ENCODE results near the gene PNISR.

PNISR gene

DNA sequence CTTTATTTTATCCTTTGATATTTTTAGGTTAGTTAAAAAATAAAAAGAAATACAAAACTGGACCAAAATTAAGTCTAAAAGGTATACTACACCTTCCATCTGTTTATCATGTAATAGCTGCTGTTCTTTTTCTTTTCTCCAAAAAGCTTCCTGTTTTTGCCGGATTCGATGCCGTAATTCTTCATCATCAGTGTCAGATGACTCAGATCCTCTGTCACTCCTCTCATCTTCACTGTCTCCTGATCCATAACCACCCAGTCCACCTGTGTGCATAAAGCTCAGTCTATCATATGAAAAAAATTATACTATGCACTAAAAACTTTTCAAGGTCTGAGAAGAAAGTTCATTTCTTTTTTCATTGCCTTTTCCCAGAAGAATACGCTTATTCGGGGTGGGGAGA is 22.7 kb downstream of the PNISR start:
- DNase-seq (ENCODE audit: low read depth): no peak

DNA sequence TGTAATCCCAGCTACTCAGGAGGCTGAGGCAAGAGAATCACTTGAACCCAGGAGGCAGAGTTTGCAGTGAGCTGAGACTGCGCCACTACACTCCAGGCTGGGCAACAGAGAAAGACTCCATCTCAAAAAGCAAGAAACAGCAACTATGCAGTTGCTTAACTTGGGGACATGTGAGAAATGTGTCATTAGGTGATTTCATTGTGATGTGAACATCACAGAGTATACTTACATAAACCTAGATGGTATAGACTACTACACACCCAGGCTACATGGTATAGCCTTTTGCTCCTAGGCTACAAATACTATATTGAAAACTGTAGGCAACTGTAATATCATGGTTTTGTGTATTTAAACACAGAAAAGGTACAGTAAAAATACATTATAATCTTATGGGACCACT is 27.8 kb downstream of the PNISR start:
- DNase-seq (ENCODE audit: low read depth): no peak

DNA sequence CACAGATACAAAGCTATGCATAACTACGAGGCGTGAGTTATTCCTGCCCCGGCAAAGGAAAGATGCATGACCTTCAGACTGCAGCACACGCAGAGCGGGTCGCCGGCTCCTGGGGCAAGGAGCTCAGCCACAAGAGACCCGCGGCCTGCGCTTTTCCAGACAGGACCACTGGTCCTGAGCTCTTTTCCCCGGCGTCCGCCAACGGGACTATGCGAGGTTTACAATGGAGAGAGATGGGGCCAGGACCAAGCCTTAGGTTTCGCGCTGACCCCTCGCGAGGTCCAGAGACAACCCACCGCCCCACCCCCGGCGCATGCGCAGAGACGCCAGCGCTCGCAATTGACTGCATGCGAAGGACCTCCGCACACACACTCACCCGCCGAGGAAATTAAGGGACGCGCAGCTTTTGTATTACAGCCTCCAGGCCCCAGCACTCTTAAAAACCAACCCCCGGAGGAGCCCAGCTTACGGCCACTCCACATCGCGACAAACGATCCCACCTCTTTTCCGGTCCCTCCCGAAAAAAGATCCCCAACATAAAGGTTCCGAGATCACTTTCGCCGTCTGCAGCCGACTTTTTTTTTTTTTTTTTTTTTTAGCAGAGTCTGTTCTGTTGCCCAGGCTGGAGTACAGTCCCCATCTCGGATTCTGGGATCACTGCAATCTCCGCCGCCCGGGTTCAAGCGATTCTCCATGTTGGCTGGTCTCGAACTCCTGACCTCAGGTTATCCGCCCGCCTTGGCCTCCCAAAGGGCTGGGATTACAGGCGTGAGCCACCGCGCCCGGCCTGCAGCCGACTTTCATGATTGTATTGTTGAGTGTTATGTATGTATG is 31.2 kb downstream of the PNISR start, which contains the start of gene COQ3:
COQ3 (minus strand) TSS at position 498 of the 834 bp plus-strand sequence; CDS start at position 482, 16 bp downstream.
- peak; percentile 40 for DNase-seq (ENCODE audit: low read depth)

DNA sequence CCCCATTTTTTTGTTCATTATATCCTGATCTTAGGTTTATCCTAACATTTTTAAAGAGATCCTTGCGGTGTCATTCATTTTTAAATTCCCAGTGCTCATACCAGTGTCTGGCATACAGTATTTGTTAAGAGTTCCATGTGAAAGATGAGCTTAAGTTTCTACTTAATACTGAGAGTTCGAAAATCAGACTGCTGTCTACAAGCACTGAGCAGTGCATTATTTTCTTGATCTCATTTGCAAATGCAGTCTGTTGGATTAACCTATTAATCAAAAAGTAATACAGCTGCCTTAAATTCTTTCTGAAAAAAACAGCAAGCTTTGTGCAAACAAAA is 31.8 kb downstream of the PNISR start:
- DNase-seq (ENCODE audit: low read depth): no peak

DNA sequence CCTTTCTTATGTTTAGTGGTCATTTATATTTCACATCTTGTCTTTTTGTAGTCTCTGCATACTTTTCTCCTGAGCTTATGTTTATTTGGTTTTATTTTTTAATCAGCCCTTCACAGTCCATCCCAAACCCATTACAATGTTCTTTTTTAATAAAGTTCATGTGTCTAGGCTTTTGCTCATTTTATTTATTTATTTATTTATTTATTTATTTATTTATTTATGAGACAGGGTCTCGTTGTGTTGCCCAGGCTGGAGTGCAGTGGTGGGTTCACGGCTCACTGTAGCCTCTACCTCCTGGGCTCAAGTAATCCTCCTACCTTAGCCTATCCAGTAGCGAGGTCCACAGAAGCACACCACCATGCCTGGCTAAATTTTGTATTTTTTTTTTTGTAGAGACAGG is 34.2 kb downstream of the PNISR start:
- no peak for DNase-seq (ENCODE audit: low read depth)

DNA sequence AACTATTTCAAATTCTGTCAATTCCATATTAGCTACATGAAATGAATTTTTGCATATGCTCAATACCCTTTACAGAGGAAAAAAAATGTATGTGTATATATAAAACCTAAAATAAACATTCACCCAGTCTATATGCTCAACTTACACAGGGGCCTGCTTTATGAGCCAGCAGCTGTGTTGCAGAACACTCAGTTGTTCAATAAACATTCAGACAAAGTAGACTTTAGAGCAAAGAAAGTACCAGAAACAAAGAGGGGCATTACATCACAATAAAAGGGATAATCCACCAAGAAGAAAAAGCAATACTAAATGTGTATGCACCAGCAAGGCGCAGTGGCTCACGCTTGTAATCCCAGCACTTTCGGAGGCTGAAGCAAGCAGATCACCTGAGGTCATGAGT is 40.6 kb downstream of the PNISR start:
- DNase-seq (ENCODE audit: low read depth): no peak

DNA sequence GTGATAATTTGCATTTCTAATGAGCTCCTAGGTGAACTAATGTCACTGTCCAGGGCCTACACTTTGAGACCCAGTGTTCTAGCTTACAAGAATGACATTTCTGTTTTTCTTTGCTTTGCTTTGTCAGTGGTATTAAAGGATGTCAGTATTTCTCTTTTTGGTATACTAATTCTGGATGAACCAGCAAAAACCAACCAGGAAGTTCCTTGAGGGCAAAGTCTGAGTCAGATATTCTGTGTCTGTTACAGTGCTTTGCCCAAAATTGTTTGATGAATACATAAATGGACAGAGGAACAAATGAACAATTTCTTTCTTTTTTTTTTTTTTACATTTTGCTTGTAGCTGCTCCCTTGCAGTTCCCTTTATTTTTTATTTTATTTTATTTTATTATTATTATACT is 46.5 kb downstream of the PNISR start:
- DNase-seq (ENCODE audit: low read depth): no peak

DNA sequence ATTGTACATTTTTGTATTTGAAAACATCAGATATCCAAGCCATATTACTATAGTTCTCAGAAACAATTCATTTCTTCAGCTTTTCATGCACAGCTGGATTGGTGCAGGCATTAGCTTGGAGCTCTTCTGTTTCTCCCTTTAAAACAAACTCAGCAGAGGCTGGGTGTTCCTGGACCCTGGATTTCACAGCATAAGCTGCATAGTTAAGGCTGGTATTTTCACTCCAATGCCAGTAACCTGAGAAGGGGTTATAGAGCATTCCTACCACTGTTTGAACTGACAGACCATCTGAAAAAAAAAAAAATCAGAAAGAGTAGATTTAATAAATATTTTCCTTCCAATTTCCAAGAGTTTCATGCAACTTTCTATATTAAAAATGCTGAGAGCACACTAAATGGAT is 55.6 kb downstream of the PNISR start:
- no peak for DNase-seq (ENCODE audit: low read depth)

DNA sequence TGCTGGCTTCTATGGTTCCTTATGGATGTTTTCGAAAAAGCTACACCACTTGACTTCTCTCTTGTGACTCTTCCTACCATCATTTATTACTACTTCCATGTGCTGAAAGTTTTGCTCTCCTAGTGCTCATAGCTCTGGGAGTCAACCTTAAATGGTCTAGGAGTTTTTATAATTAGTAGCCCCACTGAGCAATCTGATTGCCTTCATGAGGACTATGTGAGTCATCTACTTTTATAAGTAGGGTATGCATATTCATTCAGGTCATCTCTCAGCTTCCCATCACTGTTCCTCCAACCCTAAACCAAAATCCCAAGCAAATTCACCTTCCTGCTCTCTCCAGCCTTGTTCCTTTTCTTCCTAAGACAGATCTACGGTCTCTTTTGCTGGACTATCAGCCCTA is 58.3 kb downstream of the PNISR start:
- no peak for DNase-seq (ENCODE audit: low read depth)

DNA sequence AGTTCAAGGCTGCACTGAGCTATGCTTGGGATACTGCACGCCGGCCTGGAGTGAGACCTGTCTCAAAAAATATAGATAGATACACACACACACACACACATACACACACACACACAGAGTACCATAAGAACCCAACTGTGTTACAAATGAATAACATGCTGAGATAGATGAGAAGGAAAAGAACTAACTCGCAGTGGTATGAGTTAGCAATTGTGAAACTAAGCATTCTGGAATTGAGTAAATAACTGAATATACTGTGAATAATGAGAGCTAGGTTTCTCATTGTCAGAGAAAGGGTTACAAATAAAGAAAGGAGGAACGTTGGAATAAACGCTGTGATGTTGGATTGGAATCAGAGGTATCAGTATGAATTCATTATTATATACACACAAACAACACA is 61.1 kb downstream of the PNISR start:
- no peak for DNase-seq (ENCODE audit: low read depth)

DNA sequence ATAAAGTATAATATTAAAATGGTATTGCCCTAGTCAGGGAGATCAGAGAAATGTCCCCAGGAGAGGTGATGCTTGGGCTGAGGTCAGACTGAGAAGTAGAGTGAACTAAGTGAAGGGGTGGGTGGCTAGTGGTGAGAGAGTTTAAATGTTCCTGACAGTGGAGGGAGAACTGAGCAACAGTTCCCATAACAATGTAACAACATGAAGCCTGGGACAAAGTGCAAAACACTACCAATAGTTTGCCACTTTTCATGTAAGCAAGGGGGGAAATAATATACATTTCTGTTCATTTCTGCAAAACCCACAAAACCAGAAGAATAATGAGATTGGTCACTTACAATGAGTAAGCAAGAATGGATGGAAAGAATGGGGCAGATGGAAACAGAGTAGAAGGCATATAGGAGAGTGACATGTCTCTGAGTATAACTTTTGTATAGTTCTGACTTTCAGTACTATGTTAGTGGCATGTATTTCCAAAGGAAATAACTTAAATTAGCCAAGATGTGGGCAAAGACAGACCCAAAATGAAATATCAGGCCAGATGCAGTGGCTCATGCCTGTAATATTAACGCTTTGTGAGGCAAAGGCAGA is 62.3 kb downstream of the PNISR start:
- no peak for DNase-seq (ENCODE audit: low read depth)

DNA sequence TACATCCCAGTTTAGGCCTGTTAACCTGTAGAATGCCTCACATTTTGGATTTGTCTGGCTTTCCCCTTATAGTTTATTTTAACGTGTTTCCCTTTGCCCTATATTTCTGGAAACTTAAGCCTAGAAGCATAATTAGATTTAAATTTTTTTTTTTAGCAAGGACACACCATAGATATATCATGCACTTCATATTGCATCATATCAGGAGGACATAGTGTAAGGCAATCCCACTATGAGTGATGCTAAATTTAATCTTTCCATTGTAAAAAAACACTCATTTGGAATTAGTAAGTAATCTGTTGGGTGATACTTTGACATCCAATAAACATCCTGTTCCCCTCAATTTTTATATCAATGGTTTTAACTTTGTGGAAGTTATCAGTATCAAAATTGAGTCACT is 65.3 kb downstream of the PNISR start:
- DNase-seq (ENCODE audit: low read depth): no peak

DNA sequence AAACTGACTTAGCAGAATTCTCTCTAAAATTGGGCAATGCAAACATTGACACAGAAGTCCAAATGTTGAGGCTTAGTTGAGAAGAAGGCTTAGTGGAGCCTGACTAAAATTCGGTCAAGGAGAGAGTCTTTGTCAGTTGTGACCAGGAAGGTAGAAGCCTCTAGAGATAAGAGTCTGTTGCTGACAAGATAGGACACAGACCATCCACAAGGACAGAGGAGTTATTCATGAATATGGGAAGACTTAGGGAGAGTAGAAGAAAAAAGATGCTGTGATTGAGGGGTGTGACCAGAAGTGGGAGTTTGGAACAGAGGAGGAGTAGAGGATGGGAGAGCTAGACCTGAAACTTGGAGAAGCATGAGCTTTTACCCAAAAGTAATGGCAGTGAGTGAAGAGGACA is 68.5 kb downstream of the PNISR start:
- no peak for DNase-seq (ENCODE audit: low read depth)

DNA sequence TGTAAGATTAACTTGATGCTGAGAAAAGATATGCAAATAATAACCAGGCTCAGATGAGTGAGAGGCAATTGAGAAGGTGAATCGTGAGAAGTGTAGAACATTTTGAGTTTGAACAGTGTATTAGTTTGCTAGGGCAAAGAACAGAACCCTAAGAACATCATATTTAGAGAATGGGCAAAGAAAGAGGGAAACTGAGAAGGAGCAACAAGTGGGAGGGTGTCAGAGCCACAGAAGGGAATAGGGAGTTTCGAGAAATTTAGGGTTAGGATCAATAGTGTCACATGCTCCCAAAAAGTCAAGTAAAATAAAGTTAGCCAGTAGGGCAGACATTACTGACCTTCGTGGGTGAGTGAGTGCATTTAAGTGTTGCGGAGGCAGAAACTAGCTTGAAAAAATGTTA is 70.1 kb downstream of the PNISR start:
- no peak for DNase-seq (ENCODE audit: low read depth)

DNA sequence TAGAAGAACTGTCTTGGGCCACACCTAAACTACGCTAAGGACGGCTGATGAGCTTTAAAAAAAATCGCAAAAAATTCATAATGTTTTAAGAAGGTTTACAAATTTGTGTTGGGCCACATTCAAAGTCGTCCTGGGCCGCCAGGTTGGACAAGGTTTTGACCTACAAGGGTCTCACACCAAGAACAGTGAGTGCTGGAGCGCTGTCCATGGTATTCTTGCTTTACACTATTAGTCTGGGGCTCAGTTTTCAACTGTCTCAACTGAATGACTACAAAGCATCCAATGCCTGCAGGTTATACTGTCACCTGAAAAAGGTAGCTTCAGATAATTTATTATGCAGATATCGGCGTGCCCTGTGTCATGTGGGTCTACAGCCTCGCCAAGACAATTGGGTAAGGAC is 72.0 kb downstream of the PNISR start:
- no peak for DNase-seq (ENCODE audit: low read depth)

DNA sequence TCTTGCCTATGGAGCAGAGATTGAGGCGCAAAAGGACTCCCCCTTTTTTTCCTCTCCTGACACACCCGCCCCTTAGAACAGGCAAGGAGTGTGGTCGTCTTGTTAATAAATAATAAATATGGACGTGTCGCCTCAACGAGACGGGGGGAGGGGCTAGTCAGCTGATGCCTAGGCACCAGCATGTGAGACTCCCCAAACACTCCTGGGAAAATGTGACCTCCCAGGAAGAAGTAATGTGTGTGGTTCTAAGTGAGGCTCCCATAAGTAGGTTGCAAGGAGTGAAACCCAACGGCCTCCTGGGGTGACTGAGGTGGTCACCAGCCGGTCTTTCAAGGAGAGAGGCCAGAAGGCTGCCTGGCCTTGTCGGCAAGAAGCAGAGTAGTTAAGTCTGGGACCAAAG is 74.5 kb downstream of the PNISR start:
- DNase-seq (ENCODE audit: low read depth): no peak

DNA sequence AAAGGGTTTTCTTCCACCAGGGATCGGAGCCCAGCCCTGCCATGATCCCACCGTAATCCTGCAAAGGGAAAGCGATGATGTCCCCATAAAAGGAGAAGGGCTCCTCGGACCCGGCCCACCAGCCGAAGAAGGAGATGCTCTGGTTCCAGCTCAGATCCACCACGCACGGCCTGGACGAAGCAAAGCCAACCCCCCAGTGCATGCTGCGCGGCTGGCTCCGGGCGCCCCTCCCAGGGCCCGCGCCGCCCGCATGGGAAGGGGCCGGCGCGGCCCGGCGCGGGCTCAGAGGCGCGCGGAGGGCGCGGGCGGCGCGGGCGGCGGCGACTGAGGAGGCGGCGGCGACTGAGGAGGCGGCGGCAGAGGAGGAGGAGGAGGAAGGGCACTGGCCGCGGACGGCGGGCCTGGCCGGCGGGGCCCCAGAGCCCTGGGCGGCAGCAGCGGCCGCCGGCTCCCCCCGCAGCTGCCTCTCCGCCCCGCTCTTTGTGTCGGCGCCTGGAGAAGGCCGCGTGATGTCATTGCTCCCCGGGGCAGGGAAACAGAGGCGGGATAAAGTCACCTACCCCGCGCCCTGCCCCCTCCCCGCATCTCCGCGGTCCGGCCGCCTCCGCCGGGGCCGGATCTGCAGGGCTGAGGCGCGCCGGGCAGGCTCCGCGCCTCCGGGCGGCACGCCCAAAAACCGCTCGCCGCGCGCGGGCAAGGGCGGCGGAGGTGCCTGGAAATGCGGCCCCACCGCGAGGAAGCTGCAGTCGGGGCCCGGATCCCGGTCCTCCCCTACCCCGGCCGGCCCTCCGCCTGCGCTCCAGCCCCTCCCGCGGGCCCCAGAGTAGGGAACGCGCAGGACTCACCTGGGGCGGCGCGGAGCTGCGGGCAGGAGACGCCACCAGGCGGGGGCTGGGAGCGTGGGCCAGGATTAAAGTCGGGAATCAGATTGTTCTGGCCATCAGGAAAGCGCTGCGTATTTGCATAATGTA is 75.7 kb downstream of the PNISR start, which contains the start of gene FAXC:
FAXC (minus strand) TSS at position 504 of the 971 bp plus-strand sequence; CDS start at position 202, 302 bp downstream.
- DNase-seq (ENCODE audit: low read depth): no peak

DNA sequence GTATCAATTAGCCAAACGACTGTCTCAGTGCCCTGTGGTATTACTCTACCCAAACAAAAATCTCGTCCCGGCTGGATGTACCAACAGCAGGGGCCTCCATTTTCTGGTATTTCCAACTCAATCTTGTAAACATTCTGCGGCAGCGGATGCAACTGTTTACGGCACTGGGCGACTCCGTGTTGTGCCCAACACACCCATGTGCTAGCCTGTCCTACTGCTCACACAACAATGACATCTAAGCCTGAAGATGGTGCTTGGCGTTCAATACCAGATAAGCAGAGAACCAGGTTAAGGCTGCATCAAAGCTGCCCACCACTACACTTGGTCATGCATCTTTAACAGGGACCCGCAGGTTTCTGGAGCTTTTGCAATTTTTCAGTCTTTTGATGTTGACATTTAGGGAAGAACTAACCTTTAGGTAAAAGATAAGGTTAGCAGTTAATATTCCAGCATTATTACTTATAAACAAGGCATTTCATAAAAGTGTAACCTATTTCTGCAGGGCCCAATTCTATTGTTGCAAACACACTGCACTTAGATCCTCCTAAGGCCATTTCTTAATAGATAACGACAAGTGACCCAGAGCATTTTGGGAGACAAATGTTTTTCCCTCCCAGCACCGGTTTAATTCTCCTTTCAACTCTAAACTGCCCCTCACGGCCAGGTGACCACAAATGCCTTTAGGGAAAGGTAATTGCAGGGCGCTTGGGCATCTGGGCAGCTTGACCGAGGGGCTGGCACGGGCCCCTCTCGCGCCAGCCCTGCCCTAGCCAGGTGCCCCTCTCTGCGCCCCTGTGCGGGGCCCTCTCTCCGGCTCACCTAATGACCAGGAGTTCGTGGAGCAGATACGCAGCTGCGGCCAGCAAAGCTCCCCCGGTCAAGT is 76.6 kb downstream of the PNISR start:
- DNase-seq (ENCODE audit: low read depth): no peak
